G401.6 (cell line): ENCODE data around the gene TP73.
"Not testable (repeated sequence)": the region's sequence is repeated elsewhere in the genome, so short reads cannot be mapped to it uniquely, and the experiment has no call there.

Experiments
- FAIRE-seq: peaks from 2 replicates; lab custom pipeline; 2012; peaks lifted over from hg19 to GRCh38; lab: Jason Lieb, UNC

Gene TP73

GRCh38 chr1:3618881-3619671, 33.2 kb upstream of the TP73 start:
- FAIRE-seq: peak; percentile 21

GRCh38 chr1:3620708-3621107, 31.6 kb upstream of the TP73 start:
- FAIRE-seq: no peak

DNA sequence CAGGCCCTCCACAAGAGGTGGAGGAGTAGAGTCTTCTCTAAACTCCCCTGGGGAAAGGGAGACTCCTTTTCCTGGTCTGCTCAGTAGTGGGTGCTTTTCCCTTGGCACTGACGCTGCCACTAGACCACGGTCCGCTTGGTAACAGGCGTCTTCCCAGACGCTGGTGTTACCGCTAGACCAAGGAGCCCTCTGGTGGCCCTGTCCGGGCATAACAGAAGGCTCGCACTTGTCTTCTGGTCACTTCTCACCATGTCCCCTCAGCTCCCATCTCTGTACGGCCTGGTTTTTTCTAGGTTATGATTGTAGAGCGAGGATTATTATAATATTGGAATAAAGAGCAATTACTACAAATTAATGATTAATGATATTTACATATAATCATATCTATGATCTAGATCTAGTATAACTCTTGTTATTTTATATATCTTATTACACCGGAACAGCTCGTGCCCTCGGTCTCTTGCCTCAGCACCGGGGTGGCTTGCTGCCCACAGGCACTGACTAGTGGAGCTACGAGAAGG, 31.1 kb upstream of the TP73 start:
- FAIRE-seq: not testable (repeated sequence)

- FAIRE-seq: not testable (repeated sequence)
These were observed 30.2 kb upstream of the TP73 start for GRCh38 chr1:3622102-3622501.

DNA sequence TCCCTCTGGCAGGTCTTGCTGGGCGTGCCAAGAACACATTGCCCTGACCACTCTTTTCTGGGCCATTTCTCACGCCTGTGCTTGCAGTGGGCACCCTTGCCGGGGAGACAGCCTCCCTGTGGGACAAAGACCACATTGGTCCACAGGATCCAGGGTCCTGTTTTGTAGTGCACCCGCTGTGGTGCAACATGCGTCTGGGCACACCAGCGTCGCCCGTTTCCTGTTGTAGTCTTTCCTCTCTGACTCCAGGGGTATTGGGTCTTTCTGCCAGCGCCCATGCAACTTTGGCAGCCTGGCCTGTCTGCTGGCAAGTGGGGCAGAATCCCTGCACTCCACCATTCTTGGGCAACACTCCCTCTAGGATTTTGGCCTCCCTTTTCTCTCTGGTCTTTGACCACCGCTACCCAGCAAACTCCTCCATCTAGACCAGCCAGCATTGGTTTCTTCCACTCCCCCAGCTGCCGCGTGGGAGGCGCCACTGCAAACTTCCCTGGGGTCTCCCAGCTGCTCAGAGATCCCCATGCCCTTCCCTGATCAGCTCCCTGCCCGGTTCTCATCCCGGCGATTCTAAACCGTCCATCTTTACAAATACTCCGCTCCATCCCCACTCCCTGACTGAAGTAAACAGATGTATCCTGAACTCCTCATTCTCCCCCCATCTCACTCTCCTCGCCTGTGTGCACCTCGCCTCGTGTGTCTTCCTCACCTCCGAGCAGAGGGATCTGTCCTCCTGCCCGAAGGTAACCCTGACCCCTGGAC, 28.7 kb upstream of the TP73 start:
- FAIRE-seq: no peak

GRCh38 chr1:3624200-3625136, 27.8 kb upstream of the TP73 start, which contains the start of gene TPRG1L:
Gene TPRG1L (plus strand): TSS chr1:3625015. CDS start chr1:3625073, 58 bp downstream.
- FAIRE-seq: peak; percentile 87

- no peak for FAIRE-seq
These were observed 27.0 kb upstream of the TP73 start for GRCh38 chr1:3625151-3625907.

- no peak for FAIRE-seq
These were observed 26.3 kb upstream of the TP73 start for GRCh38 chr1:3626025-3626424.

- FAIRE-seq: no peak
These were observed 24.6 kb upstream of the TP73 start for GRCh38 chr1:3627515-3628253.

DNA sequence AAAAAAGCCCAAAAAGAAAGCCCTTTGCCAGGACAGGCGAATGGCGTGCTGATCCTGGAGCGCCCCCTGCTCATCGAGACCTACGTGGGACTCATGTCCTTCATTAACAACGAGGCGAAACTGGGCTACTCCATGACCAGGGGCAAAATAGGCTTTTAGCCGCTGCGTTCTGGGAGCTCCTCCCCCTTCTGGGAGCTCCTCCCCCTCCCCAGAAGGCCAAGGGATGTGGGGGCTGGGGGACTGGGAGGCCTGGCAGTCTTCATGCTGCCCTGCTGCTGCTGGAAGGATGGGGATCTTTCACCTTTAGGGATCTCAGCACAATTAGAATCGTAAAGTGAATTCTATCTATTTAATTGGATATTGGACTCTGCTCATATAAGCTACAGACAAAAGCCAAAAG, 23.9 kb upstream of the TP73 start:
- no peak for FAIRE-seq

GRCh38 chr1:3629561-3630160, 22.7 kb upstream of the TP73 start:
- no peak for FAIRE-seq

DNA sequence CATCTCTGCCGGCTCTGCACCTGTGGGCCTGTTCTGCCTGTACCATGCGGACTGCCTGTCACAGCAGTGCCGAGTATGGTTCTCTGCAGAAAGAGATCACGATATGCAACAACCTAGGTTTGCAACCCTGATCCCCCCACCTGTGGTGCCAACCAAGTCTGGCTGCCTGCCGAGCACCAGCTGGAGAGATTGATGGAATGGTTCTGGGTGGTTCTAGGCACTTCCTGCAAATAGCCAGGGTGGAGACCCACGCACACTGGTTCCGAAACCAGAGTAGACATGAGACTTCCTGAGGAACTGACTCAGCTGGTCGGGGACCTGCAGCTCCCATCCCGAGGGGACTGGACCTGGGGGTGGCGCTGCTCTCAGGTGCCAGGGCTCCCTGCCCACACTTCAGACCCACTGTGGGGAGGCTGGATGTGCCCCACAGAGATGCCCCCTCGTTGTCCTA, 22.1 kb upstream of the TP73 start:
- no peak for FAIRE-seq

DNA sequence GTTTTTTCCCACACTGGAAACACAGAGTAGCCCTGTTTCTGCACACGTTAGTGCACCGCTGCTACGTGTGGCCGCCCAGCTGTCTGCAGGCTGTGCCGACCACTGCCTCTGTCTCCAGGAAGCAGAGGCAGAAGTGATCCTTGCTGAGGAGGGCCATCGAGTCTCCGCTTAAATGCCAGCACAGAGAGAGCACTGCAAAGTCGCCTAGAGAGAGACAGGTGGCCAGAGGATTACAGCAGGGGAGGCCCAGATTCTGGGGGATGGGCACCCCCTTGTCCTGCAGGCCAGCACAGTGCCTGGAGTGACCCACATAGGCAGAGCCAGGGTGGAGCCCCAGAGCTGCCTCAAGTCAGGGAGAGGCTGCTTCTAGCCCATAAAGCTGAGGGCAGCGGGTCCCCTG, 21.4 kb upstream of the TP73 start:
- FAIRE-seq: no peak

GRCh38 chr1:3631320-3632260, 20.7 kb upstream of the TP73 start:
- no peak for FAIRE-seq

DNA sequence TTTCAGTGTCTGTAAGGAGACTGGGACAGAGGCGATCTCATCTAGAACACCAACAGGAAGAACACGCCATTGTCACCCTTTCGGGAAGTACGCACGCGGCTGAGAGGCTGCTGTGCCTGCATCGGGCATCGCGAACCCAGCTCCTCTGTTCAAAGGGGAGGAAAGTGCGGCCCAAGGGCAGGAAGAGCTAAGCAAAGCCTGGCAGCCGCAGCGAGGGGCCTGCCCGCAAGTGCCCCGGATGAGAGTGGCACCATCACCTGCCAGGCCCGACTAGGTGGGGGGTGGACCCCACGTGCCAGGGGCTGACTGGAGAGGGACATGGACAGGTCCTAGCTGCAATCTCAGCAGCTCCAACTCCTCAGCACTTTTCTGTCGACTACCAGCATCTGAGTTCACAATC, 20.0 kb upstream of the TP73 start:
- no peak for FAIRE-seq

GRCh38 chr1:3632716-3633343, 19.5 kb upstream of the TP73 start:
- FAIRE-seq: no peak

GRCh38 chr1:3633344-3634058, 18.8 kb upstream of the TP73 start:
- no peak for FAIRE-seq
